ENCODE results near the gene MRPL39. TPM values are rescaled to one million over a fixed set of nuclear protein-coding genes. Genes with fewer than 3 reads are reported as not detected.

Gene MRPL39
- total and polyA plus RNA-seq, 9 of the 15 experiments (the other 6 are each of a cell fraction or from before 2014, with no cell fraction given): 65.4 to 247 (median 105) TPM

- CTCF ChIA-PET (ENCODE audit: low intra/inter-chr PET ratio): interaction anchor here (0.6 kb wide), 1 partner anchor 224 kb away, joined by 3 read pairs; no protein-coding TSS in a partner anchor
- Histone ChIP-seq H3K9ac (ENCODE audit: insufficient read depth in 1 of 2, low read depth in 2 of 2, low read length in 2 of 2) (no peak overlapping the region), H3K27ac (ENCODE audit: extremely low read depth, low read depth, low read length) (no peak overlapping the region), H4K20me1 (replicated peaks; ENCODE audit: control insufficient read depth, insufficient read depth, low read length) (no peaks in the 10 kb centered on the region), H3K4me2 (ENCODE audit: insufficient read depth, low read length) (no peak overlapping the region), H3K36me3 (ENCODE audit: control insufficient read depth, insufficient read depth, low read length) (no peaks in the 10 kb centered on the region), H3K9me1 (ENCODE audit: control insufficient read depth, insufficient read depth, low read length) (no peaks in the 10 kb centered on the region), H3K4me1 (replicated peaks in 1 of 2; ENCODE audit: control insufficient read depth in 2 of 2, insufficient read depth in 2 of 2, low read length in 2 of 2) (no peaks in the 10 kb centered on the region), H3K27me3 (ENCODE audit: control insufficient read depth in 2 of 2, insufficient read depth in 2 of 2, low read length in 2 of 2) (no peaks in the 10 kb centered on the region), H2AFZ (ENCODE audit: low read depth, low read length) (no peak overlapping the region), H3K9me3 (replicated peaks; ENCODE audit: control insufficient read depth, insufficient read depth, low read depth, low read length) (no peaks in the 10 kb centered on the region), H3K4me3 (no peak overlapping the region), H3K79me2 (ENCODE audit: control insufficient read depth, insufficient read depth, low read length) (no peaks in the 10 kb centered on the region)
- WGBS (ENCODE audit: insufficient coverage, low coverage, missing lambda C conversion rate): 0% methylated on average over 1 of the region's 1 CpG
- DNase-seq (ENCODE audit: extremely low read depth in 1 of 4, low spot score in 3 of 4) (no peak), ATAC-seq (no peak), FAIRE-seq (no peak)
- POLR2A ChIA-PET: no interaction called here
- BruUV-seq (replicated peaks): no TSS peak
- intact Hi-C loops (cut with micrococcal nuclease): no loop called here
- in situ Hi-C loops (cut with MboI): no loop called here
- TF ChIP-seq ZFP91 (CRISPR knock-in tag; IDR thresholded peaks at IDR 0.05): no peak
- TF ChIP-seq NFE2 (IDR thresholded peaks at IDR 0.05; ENCODE audit: low read depth): 0 out of 2 replicates have a peak, but pooled peaks have one; percentile 12
Observed at GRCh38 chr21:25557180-25557579, 50.1 kb downstream of the MRPL39 start.

- POLR2A ChIA-PET: no interaction called here
- Histone ChIP-seq H4K20me1 (replicated peaks; ENCODE audit: control insufficient read depth, insufficient read depth, low read length) (no peaks in the 10 kb centered on the region), H3K4me2 (ENCODE audit: insufficient read depth, low read length) (no peak overlapping the region), H3K36me3 (ENCODE audit: control insufficient read depth, insufficient read depth, low read length) (no peaks in the 10 kb centered on the region), H3K4me1 (replicated peaks in 1 of 2; ENCODE audit: control insufficient read depth in 2 of 2, insufficient read depth in 2 of 2, low read length in 2 of 2) (no peaks in the 10 kb centered on the region), H3K27ac (ENCODE audit: extremely low read depth, low read depth, low read length) (no peak overlapping the region), H2AFZ (ENCODE audit: low read depth, low read length) (no peak overlapping the region), H3K27me3 (ENCODE audit: control insufficient read depth in 2 of 2, insufficient read depth in 2 of 2, low read length in 2 of 2) (no peaks in the 10 kb centered on the region), H3K9me3 (replicated peaks; ENCODE audit: control insufficient read depth, insufficient read depth, low read depth, low read length) (no peaks in the 10 kb centered on the region), H3K79me2 (ENCODE audit: control insufficient read depth, insufficient read depth, low read length) (no peaks in the 10 kb centered on the region), H3K9me1 (ENCODE audit: control insufficient read depth, insufficient read depth, low read length) (no peaks in the 10 kb centered on the region), H3K4me3 (no peak overlapping the region), H3K9ac (ENCODE audit: insufficient read depth in 1 of 2, low read depth in 2 of 2, low read length in 2 of 2) (no peak overlapping the region)
- intact Hi-C loops (cut with micrococcal nuclease) (no loop called here), in situ Hi-C loops (cut with MboI) (no loop called here)
- CTCF ChIA-PET (ENCODE audit: low intra/inter-chr PET ratio): no interaction called here
- ATAC-seq (no peak), FAIRE-seq (no peak), DNase-seq (ENCODE audit: extremely low read depth in 1 of 4, low spot score in 3 of 4) (no peak)
- no TSS peak for BruUV-seq (replicated peaks)
- TF ChIP-seq BRD4 (IDR thresholded peaks at IDR 0.05) (no peak), ZBTB12 (CRISPR knock-in tag; IDR thresholded peaks at IDR 0.05) (no peak), SMARCA5 (IDR thresholded peaks at IDR 0.05) (no peak), ZNF324 (CRISPR knock-in tag; IDR thresholded peaks at IDR 0.05) (no peak), ZNF263 (CRISPR knock-in tag; IDR thresholded peaks at IDR 0.05; ENCODE audit: borderline replicate concordance) (no peak)
Observed at GRCh38 chr21:25556091-25556490, 51.2 kb downstream of the MRPL39 start.
